Right hindlimb (tissue), 1 donor: ENCODE data around the gene WASF2.
"Not testable (repeated sequence)": the region's sequence is repeated elsewhere in the genome, so short reads cannot be mapped to it uniquely, and the experiment has no call there.

ENCODE experiments used
- DNase-seq: peaks from one replicate; pipeline ENCODE4 v3.0.0-alpha.2; 2018

The WASF2 gene

GRCh38 chr1:27521336-27521831, 31.4 kb upstream of the WASF2 start:
- DNase-seq, result peak; percentile 71

DNA sequence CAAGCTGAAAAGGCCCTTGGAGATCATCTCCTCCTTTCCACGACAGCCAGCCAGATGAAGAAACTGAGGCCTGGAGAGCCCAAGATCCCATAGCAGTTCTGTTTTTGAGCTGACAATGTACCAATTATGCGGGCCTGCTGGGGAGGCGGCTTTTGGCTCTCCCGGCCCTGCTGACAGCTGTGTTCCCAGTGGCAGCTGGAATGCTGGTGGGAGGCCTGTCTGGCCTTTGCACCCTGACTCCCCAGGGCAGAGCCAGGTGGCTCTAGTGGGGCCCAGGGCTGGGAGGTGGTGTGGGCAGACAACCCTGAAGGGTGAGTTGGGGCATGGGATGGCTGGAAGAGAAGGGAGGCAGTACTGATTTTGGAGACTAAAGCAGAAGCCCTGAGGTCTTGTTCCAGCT, 30.7 kb upstream of the WASF2 start:
- peak; percentile 75 for DNase-seq

GRCh38 chr1:27519331-27520258, 29.6 kb upstream of the WASF2 start:
- peak; percentile 52 for DNase-seq

DNA sequence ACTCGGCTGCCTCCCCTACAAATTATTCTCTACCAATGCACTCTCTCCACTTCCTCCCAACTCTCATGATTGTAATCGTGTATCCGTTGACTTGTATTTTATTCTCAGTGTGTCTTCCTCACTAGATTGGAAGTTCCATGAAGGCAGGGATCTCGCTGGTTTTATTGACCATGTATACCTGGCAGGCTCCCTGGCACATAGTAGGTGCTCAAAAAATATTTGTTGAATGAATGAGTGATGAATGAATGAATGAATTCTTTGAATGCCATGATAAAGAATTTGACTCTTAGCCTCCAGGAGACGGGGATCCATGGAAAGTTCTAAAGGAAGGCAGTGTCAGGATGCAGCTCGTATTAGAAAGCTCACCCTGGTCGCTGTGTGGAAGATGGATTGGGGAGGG, 28.8 kb upstream of the WASF2 start:
- DNase-seq, result no peak

GRCh38 chr1:27517907-27518718, 28.1 kb upstream of the WASF2 start:
- DNase-seq, result no peak

- no peak for DNase-seq
Observed at GRCh38 chr1:27517301-27517700, 27.3 kb upstream of the WASF2 start.

GRCh38 chr1:27515626-27516025, 25.7 kb upstream of the WASF2 start:
- no peak for DNase-seq

GRCh38 chr1:27513958-27514357, 24.0 kb upstream of the WASF2 start:
- DNase-seq, result peak; percentile 75

DNA sequence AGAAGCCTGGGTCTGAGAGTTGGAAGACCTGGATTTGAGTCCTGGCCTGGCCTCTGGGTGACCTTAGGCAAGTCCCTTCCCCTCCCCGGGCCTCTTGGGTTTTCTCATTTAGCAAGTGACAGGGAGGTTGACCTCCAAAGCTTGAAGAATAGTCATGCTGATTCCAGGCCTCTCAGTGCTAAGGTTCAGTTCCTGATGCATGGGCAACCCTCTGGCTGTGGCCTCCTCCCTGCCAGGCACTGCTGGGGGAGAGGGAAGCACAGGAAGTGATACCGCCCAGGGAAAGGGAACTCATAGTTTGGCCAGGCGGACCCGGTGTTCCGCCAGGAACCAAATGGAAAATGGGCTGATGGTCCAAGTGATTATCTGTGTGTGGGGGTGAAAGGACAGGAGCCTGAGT, 23.6 kb upstream of the WASF2 start:
- no peak for DNase-seq

GRCh38 chr1:27509127-27510080, 19.4 kb upstream of the WASF2 start:
- no peak for DNase-seq

- no peak for DNase-seq
Observed at GRCh38 chr1:27507960-27508665, 18.1 kb upstream of the WASF2 start.

- peak; percentile 10 for DNase-seq
Observed at GRCh38 chr1:27506703-27507102, 16.7 kb upstream of the WASF2 start.

DNA sequence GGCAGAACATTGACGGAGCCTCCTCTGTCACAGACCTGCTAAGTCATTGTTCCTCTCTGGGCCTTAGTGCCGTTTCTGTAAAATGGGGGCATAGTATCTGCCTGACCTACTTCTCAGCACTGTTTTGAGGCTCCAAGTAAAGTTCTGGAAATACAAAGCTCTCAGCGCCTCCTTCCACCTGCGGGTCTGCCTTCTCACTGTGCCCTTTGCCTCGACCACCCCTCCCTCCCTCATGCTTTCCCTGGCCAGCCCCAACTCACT, 15.4 kb upstream of the WASF2 start:
- no peak for DNase-seq

DNA sequence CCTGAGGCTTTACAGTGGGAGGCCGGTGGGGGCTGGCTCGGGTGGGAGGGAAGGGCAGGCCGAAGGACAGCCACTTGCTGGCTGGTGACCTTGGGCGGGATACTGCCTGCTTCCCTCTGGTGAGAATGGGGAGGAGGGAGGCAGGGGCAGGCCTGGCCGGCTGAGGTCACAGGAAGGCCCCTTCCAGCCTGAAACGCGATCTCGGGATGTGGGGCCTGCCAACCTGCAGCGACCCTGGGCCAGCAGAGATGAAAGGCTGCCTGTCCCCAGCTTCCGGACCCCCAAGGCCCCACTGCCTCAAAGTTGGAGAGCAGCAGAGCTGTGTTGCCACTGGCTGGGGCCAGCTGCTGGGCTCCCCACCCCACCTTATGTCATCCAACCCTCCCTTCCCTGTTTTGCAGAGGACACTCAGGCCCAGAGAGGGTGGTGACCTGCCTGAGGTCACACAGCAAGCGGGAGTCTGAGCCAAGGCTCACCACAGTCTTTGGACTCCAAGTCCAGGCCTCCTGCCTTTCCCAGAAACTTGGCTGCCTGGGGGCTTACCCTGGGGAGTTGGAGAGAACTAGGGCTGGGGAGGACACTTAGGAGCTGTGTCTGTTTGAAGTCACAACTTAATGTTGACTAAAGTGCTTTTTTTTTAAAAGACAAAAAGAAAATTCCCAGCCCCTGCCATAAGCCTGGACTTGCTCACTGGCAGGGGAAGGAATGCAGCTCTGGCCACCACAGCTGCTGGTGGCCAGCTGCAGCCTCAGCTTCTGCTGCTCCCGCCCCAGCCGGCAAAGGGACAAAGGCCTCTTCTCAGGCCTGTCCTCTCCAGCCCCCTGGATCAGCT, 14.8 kb upstream of the WASF2 start:
- DNase-seq, result peak; percentile 96

GRCh38 chr1:27503844-27504587, 14.0 kb upstream of the WASF2 start:
- no peak for DNase-seq

DNA sequence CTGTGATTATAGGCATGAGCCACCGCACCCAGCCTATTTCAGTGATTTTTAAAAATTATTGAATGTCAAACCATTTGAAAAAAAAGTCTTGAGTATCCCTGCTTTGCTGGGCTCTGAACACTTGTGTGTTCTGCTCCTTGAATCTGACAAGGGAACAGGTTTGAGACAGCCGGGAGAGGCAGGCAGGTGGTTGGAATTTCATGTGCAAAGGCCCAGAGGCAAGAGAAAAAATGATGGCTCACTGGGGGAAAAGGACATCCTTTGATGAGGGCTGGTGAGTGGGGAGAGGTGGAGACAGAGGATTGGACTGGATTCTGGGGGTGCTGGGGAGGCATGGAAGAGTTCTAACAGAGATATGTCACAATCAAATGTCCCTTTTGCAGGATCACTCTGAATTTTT, 13.1 kb upstream of the WASF2 start:
- DNase-seq, result no peak

GRCh38 chr1:27501159-27501558, 11.2 kb upstream of the WASF2 start:
- DNase-seq, result not testable (repeated sequence)

DNA sequence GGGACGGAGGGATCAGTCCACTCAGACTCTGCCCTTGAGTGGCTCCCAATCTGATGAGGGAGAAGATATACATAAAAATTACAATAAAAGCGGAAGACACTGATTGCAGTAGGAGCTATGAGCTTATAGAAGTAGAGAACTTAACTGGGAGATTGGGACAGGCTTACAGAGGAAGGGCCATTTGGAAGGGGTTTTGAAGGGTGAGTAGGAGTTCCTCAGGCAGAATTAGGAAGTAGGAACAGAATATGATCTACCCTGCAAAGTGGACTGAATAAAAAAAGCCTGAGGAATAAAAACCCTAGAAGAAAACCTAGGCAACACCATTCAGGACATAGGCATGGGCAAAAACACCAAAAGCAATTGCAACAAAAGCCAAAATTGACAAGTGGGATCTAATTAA, 9.2 kb upstream of the WASF2 start:
- DNase-seq, result no peak

DNA sequence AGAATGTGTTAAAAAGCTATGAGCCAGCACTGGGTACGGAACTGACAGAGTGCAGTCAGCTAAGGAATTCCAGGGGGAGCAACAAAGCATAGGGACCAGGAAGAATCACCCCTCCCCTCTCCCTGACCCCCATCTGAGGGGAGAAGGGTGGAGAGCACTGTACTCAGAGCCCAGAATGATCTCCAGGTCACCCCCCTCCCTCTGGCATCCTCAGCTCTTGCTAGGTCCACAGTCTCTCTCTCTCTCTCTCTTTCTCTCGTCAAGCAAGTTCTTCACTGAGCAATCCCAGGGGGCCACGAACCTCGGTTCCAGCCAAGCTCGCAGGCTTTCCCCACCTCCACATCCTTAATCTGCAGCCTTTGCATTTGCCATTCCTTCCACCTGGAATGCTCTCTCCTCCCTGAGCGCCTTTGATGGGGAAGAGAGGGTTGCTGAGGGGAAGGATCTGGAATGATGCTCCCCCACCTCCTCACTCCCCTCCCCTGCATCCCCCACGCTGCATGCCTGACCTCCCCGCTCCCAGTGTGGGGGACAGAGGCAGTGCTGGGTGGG, 6.7 kb upstream of the WASF2 start:
- peak; percentile 80 for DNase-seq

- no peak for DNase-seq
Observed at GRCh38 chr1:27492796-27493195, 2.8 kb upstream of the WASF2 start.
